Forelimb muscle (tissue), 1 donor: ENCODE measurements around the gene AK9. TPM values are rescaled to one million over a fixed set of nuclear protein-coding genes. Genes with fewer than 3 reads are reported as not detected.

Experiments
- DNase-seq: peaks from one replicate; pipeline ENCODE4 v3.0.0-alpha.2; 2013; ENCODE audit warnings: low read depth
- polyA plus RNA-seq: library from polyadenylated mRNA; unstranded; fragments of 120-200 nt; gene quantifications from one replicate; pipeline ENCODE4 v1.2.1, GENCODE V29; 2013; ENCODE audit not compliant: insufficient read length

AK9 gene
- polyA plus RNA-seq, 1 donor = 6.5 TPM

- DNase-seq = no peak
Measured at GRCh38 chr6:109445382-109445781, 245.6 kb downstream of the AK9 start.

GRCh38 chr6:109443425-109443950 is 247.5 kb downstream of the AK9 start:
- DNase-seq = no peak

Other genes with a start within 250 kb of the AK9 start
- gene MICAL1, start 235.4 kb downstream of the AK9 start, polyA plus RNA-seq = 56.6 TPM
- gene ZBTB24, start 208.0 kb downstream of the AK9 start, polyA plus RNA-seq = 4.2 TPM
- gene FIG4, start 94 bp upstream of the AK9 start, polyA plus RNA-seq = 8.7 TPM